Right atrium auricular region (tissue), 2 donors: ENCODE results near the gene TTC4. TPM values are rescaled to one million over a fixed set of nuclear protein-coding genes. Genes with fewer than 3 reads are reported as not detected.

Experiments
- DNase-seq: peaks from one replicate; pipeline ENCODE4 v3.0.0-alpha.2; 2019; ENCODE audit warnings: low spot score
- H3K27ac ChIP-seq, 2 donors: fragments of 200-600 bp; sonication (generic); 1 replicate in 1 of 2; 2 replicates in 1 of 2; pipeline ENCODE4 v1.5.1; 2016 to 2019
- H3K27me3 ChIP-seq, 2 donors: fragments of 200-600 bp; sonication (generic); one replicate each; pipeline versions ENCODE4 v1.5.1 to v1.6.0; 2017 to 2019
- H3K36me3 ChIP-seq: fragments of 200-600 bp; sonication (generic); one replicate; pipeline ENCODE4 v1.5.1; 2016
- H3K4me1 ChIP-seq, 2 donors: fragments of 200-600 bp; sonication (generic); one replicate each; pipeline versions ENCODE4 v1.5.1 to v1.6.0; 2017 to 2019
- H3K4me3 ChIP-seq, 2 donors: fragments of 200-600 bp; sonication (generic); 1 replicate in 1 of 2; 2 replicates in 1 of 2; pipeline ENCODE4 v1.5.1; 2017 to 2019; ENCODE audit warnings: mild to moderate bottlenecking in 1 of 2, moderate library complexity in 1 of 2
- H3K9me3 ChIP-seq, 2 donors: fragments of 200-600 bp; sonication (generic); one replicate each; pipeline ENCODE4 v1.5.1; 2019
- CTCF ChIP-seq, 2 donors: fragments of 200-600 bp; sonication (generic); IDR thresholded peaks; one replicate each; pipeline ENCODE4 v1.5.1; 2019; ENCODE audit warnings: antibody characterized with exemption in 2 of 2
- total RNA-seq, 2 donors: library from RNA; depleted of rRNA; stranded (reverse); fragments of >200 nt; gene quantifications; one replicate each; pipeline ENCODE4 v1.1.0, GENCODE V29; 2016

The TTC4 gene
- total RNA-seq, 2 donors from 2014 or later: 9.8 to 10.3 TPM

GRCh38 chr1:54777431-54777830 is 61.8 kb downstream of the TTC4 start:
- Histone ChIP-seq H3K27me3 (no peaks in the 10 kb centered on the region), H3K27ac (no peak overlapping the region), H3K4me1 (peaks cover 0 to 8% of the 10 kb centered on the region in 2 donors), H3K36me3 (no peaks in the 10 kb centered on the region), H3K4me3 (no peak overlapping the region), H3K9me3 (no peaks in the 10 kb centered on the region)
- no peak for TF ChIP-seq CTCF (IDR thresholded peaks at IDR 0.05)
- no peak for DNase-seq

- Histone ChIP-seq H3K27ac (no peak overlapping the region), H3K9me3 (no peaks in the 10 kb centered on the region), H3K36me3 (no peaks in the 10 kb centered on the region), H3K4me1 (peaks cover 0 to 8% of the 10 kb centered on the region in 2 donors), H3K27me3 (no peaks in the 10 kb centered on the region), H3K4me3 (peak overlapping the region in 1 of 2 donors; percentile 17)
- no peak for TF ChIP-seq CTCF (IDR thresholded peaks at IDR 0.05)
- no peak for DNase-seq
Measured at GRCh38 chr1:54781023-54781723, 65.5 kb downstream of the TTC4 start.

- no peak overlapping the region for H3K4me3 ChIP-seq
- no peaks in the 10 kb centered on the region for H3K36me3 ChIP-seq
- no peaks in the 10 kb centered on the region for H3K27me3 ChIP-seq
- no peaks in the 10 kb centered on the region for H3K9me3 ChIP-seq
- DNase-seq: no peak
- H3K4me1 ChIP-seq: peaks cover 0 to 8% of the 10 kb centered on the region in 2 donors
- no peak overlapping the region for H3K27ac ChIP-seq
- TF ChIP-seq CTCF (IDR thresholded peaks at IDR 0.05): no peak
Measured at GRCh38 chr1:54782156-54782555, 66.5 kb downstream of the TTC4 start.

- H3K9me3 ChIP-seq: no peaks in the 10 kb centered on the region
- H3K4me1 ChIP-seq: peaks cover 0 to 8% of the 10 kb centered on the region in 2 donors
- H3K4me3 ChIP-seq: no peak overlapping the region
- no peaks in the 10 kb centered on the region for H3K36me3 ChIP-seq
- no peaks in the 10 kb centered on the region for H3K27me3 ChIP-seq
- H3K27ac ChIP-seq: no peak overlapping the region
- DNase-seq: no peak
- no peak for TF ChIP-seq CTCF (IDR thresholded peaks at IDR 0.05)
Measured at GRCh38 chr1:54782588-54782987, 66.9 kb downstream of the TTC4 start.

- Histone ChIP-seq H3K27ac (no peak overlapping the region), H3K9me3 (no peaks in the 10 kb centered on the region), H3K27me3 (no peaks in the 10 kb centered on the region), H3K4me1 (peaks cover 0 to 8% of the 10 kb centered on the region in 2 donors), H3K36me3 (no peaks in the 10 kb centered on the region), H3K4me3 (no peak overlapping the region)
- DNase-seq: no peak
- TF ChIP-seq CTCF (IDR thresholded peaks at IDR 0.05): no peak
Measured at GRCh38 chr1:54784066-54784465, 68.4 kb downstream of the TTC4 start.

GRCh38 chr1:54786778-54787177 is 71.1 kb downstream of the TTC4 start:
- no peaks in the 10 kb centered on the region for H3K36me3 ChIP-seq
- H3K4me1 ChIP-seq: no peaks in the 10 kb centered on the region
- no peak overlapping the region for H3K4me3 ChIP-seq
- H3K9me3 ChIP-seq: peaks cover 0 to 3% of the 10 kb centered on the region in 2 donors
- no peaks in the 10 kb centered on the region for H3K27me3 ChIP-seq
- no peak overlapping the region for H3K27ac ChIP-seq
- no peak for DNase-seq
- TF ChIP-seq CTCF (IDR thresholded peaks at IDR 0.05): no peak
